Bronchial epithelial cell (primary cell): Measurements from ENCODE around the gene NDUFAB1. TPM values are rescaled to one million over a fixed set of nuclear protein-coding genes. Genes with fewer than 3 reads are reported as not detected.

Experiments used
- DNase-seq: peaks from one replicate; pipeline ENCODE4 v3.0.0-alpha.2; 2010; ENCODE audit warnings: low read depth
- FAIRE-seq: peaks from 2 replicates; lab custom pipeline; 2011; peaks lifted over from hg19 to GRCh38; lab: Jason Lieb, UNC
- H3K27me3 ChIP-seq: 2 replicates; pipeline ENCODE4 v1.5.1; 2011; ENCODE audit warnings: low read length; ENCODE audit not compliant: control insufficient read depth, insufficient read depth
- H3K36me3 ChIP-seq: 2 replicates; pipeline ENCODE4 v1.5.1; 2011; ENCODE audit warnings: low read length; ENCODE audit not compliant: control insufficient read depth, insufficient read depth
- H3K4me3 ChIP-seq: 2 replicates; pipeline ENCODE4 v1.5.1; 2011; ENCODE audit warnings: mild to moderate bottlenecking, low read depth, low read length, control low read depth
- total RNA-seq: library from RNA; depleted of rRNA; stranded (reverse); fragments of >200 nt; gene quantifications from 2 replicates; pipeline ENCODE4 v1.2.1, GENCODE V29; 2014
- TF ChIP-seq, protein P1 (sequence below): IDR thresholded peaks from 2 replicates; pipeline ENCODE4 v1.5.1; 2011; ENCODE audit warnings: mild to moderate bottlenecking, moderate library complexity, low read length, control low read depth, inconsistent platforms; ENCODE audit not compliant: insufficient read depth, severe bottlenecking

NDUFAB1 gene
- 102 and 123 TPM in 2 replicates for total RNA-seq

DNA sequence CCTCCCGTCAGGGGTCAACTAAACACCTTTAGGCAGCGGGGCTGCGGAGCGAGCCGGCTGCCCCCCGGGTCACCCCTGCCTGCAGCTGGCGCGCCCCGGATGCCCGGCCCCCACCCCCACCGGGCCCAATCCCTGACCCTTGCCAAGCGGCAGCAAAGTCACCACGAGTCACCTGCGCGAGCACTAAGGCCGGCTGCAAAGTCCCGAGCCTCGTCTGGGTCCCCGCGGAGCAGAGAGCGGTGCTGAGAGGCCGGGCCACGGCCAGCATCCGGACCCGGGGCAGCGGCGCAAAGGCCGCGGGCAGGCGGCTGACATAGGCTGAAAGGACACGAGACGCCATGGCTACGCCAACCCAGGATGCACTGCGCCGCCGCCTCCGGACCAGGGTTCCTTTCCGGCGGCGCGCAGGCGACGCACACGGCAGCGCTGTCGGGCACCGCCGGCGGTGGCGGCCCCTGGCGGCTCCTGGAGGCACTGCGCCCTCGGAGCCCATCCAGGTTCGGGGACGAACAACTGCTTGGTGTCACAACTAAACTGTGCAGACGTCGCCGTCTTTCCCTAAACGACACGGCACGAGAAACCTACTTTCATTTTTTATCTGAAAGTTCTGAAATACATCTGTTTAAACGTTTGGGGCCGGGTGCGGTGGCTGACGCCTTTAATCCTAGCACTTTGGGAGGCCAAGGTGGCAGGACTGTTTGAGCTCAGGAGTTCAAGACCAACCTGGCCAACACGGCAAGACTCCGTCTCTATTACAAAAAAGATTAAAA is at the start of gene NDUFAB1:
TSS of gene NDUFAB1 (minus strand) at position 366 of the 770 bp plus-strand sequence. CDS start at position 340, 26 bp downstream.
- H3K36me3 ChIP-seq = peaks cover 12% of the 10 kb centered on the region
- DNase-seq (peak; percentile 73), FAIRE-seq (no peak)
- H3K4me3 ChIP-seq = peak within 1 kb of the TSS; percentile 97
- H3K27me3 ChIP-seq = no peaks in the 10 kb centered on the region
- TF ChIP-seq, protein P1, sequence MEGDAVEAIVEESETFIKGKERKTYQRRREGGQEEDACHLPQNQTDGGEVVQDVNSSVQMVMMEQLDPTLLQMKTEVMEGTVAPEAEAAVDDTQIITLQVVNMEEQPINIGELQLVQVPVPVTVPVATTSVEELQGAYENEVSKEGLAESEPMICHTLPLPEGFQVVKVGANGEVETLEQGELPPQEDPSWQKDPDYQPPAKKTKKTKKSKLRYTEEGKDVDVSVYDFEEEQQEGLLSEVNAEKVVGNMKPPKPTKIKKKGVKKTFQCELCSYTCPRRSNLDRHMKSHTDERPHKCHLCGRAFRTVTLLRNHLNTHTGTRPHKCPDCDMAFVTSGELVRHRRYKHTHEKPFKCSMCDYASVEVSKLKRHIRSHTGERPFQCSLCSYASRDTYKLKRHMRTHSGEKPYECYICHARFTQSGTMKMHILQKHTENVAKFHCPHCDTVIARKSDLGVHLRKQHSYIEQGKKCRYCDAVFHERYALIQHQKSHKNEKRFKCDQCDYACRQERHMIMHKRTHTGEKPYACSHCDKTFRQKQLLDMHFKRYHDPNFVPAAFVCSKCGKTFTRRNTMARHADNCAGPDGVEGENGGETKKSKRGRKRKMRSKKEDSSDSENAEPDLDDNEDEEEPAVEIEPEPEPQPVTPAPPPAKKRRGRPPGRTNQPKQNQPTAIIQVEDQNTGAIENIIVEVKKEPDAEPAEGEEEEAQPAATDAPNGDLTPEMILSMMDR = peak; percentile 95

GRCh38 chr16:23642246-23642774 is 46.2 kb upstream of the NDUFAB1 start:
- TF ChIP-seq, protein P1 = no peak
- peaks cover 8% of the 10 kb centered on the region for H3K36me3 ChIP-seq
- DNase-seq = no peak
- no peak for FAIRE-seq
- no peaks in the 10 kb centered on the region for H3K27me3 ChIP-seq
- peak overlapping the region; percentile 96 for H3K4me3 ChIP-seq

GRCh38 chr16:23640931-23641765 is 45.0 kb upstream of the NDUFAB1 start, which contains the start of the genes DCTN5 and PALB2:
Gene DCTN5, plus strand, starts transcription at chr16:23641466. Its CDS starts 77 bp downstream, at chr16:23641543.
Gene PALB2, minus strand, starts transcription at chr16:23641310. Its CDS starts 153 bp downstream, at chr16:23641157.
- H3K4me3 ChIP-seq = peak within 1 kb of the TSS; percentile 96
- no peaks in the 10 kb centered on the region for H3K27me3 ChIP-seq
- FAIRE-seq = no peak
- peaks cover 7% of the 10 kb centered on the region for H3K36me3 ChIP-seq
- TF ChIP-seq, protein P1 = no peak
- DNase-seq = peak; percentile 89

GRCh38 chr16:23640615-23640930 is 44.5 kb upstream of the NDUFAB1 start:
- no peak for FAIRE-seq
- H3K36me3 ChIP-seq = peaks cover 8% of the 10 kb centered on the region
- TF ChIP-seq, protein P1 = no peak

DNA sequence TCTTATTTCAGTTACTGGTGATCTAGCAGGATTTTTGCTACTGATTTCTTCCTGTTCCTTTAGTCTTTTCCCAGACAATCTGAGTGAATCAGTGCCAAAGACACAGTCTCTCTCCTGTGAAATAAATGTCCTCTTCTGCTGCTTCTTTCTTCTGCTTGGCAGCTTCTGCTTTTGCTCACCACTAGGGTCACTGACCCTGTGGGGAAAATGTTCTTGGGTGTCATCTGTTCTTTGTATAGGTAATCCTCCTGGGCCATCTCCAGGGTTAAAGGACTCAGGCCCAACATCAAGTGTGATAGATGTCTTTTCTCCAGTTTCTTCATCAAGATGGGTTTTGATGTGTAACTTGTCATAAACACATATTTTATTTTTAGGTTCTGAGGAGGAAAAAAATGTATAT is 39.8 kb upstream of the NDUFAB1 start:
- Histone ChIP-seq H3K36me3 (peaks cover 6% of the 10 kb centered on the region), H3K4me3 (no peak overlapping the region), H3K27me3 (no peaks in the 10 kb centered on the region)
- FAIRE-seq (no peak), DNase-seq (no peak)
- TF ChIP-seq, protein P1 = no peak

More at GRCh38 chr16:23640615-23640930, 44.5 kb upstream of the NDUFAB1 start:
- Histone ChIP-seq H3K27me3 (no peaks in the 10 kb centered on the region), H3K4me3 (peak overlapping the region; percentile 96)
- peak; percentile 22 for DNase-seq
